ENCODE data around the gene ANO3. TPM values are rescaled to one million over a fixed set of nuclear protein-coding genes. Genes with fewer than 3 reads are reported as not detected.

The ANO3 gene
- polyA plus RNA-seq, 1 experiment = 0.02 TPM

GRCh38 chr11:26708736-26709456 lies 377.0 kb downstream of the ANO3 start:
- Histone ChIP-seq H3K27me3 (ENCODE audit: control insufficient read depth, insufficient read depth, low read length) (no peaks in the 10 kb centered on the region), H3K27ac (ENCODE audit: low read depth, low read length) (no peak overlapping the region), H3K4me3 (ENCODE audit: low read depth, low read length) (no peak overlapping the region), H3K9me3 (ENCODE audit: control insufficient read depth, insufficient read depth, low read length) (no peaks in the 10 kb centered on the region)
- CTCF ChIA-PET = no interaction called here
- TF ChIP-seq CTCF (IDR thresholded peaks at IDR 0.05; ENCODE audit: low read depth, low read length) = no peak
- DNase-seq (ENCODE audit: low read depth, low spot score) = no peak
- POLR2A ChIA-PET = no interaction called here

- no peak overlapping the region for H3K4me3 ChIP-seq (ENCODE audit: low read depth, low read length)
- no peaks in the 10 kb centered on the region for H3K9me3 ChIP-seq (ENCODE audit: control insufficient read depth, insufficient read depth, low read length)
- TF ChIP-seq CTCF (IDR thresholded peaks at IDR 0.05; ENCODE audit: low read depth, low read length) = no peak
- CTCF ChIA-PET = no interaction called here
- H3K27me3 ChIP-seq (ENCODE audit: control insufficient read depth, insufficient read depth, low read length) = no peaks in the 10 kb centered on the region
- DNase-seq (ENCODE audit: low read depth, low spot score) = no peak
- POLR2A ChIA-PET = no interaction called here
- no peak overlapping the region for H3K27ac ChIP-seq (ENCODE audit: low read depth, low read length)
These were observed 378.6 kb downstream of the ANO3 start for GRCh38 chr11:26710489-26710888.

GRCh38 chr11:26712497-26712896 lies 380.6 kb downstream of the ANO3 start:
- no peaks in the 10 kb centered on the region for H3K9me3 ChIP-seq (ENCODE audit: control insufficient read depth, insufficient read depth, low read length)
- CTCF ChIA-PET = no interaction called here
- H3K27ac ChIP-seq (ENCODE audit: low read depth, low read length) = no peak overlapping the region
- H3K27me3 ChIP-seq (ENCODE audit: control insufficient read depth, insufficient read depth, low read length) = no peaks in the 10 kb centered on the region
- POLR2A ChIA-PET = no interaction called here
- H3K4me3 ChIP-seq (ENCODE audit: low read depth, low read length) = no peak overlapping the region
- no peak for TF ChIP-seq CTCF (IDR thresholded peaks at IDR 0.05; ENCODE audit: low read depth, low read length)
- no peak for DNase-seq (ENCODE audit: low read depth, low spot score)

Other genes with a start within 250 kb of the ANO3 start
- not detected in 2 replicates for gene MUC15, start 240.1 kb downstream of the ANO3 start, polyA plus RNA-seq (2011; rRNA removed)

All from AG04450 (cell line).